K562 (cell line): ENCODE data around the gene ZNF891. TPM values are rescaled to one million over a fixed set of nuclear protein-coding genes. Genes with fewer than 3 reads are reported as not detected.

ENCODE experiments used
- BRD4 ChIP-seq: fragments of 200-600 bp; sonication (generic); IDR thresholded peaks from 2 replicates; pipeline ENCODE4 v1.6.1; 2017; ENCODE audit warnings: inconsistent platforms
- CHD4 ChIP-seq: fragments of 200-600 bp; sonication (generic); IDR thresholded peaks from 3 replicates; pipeline ENCODE4 v1.6.1; 2012; ENCODE audit warnings: low read depth, mild to moderate bottlenecking, mixed read lengths, low read length, inconsistent platforms; ENCODE audit not compliant: insufficient read depth, insufficient replicate concordance, poor library complexity, severe bottlenecking
- CXXC5 ChIP-seq: fragments of 250-450 bp; sonication (Bioruptor Pico); IDR thresholded peaks from 2 replicates; pipeline ENCODE4 v1.8.0; 2022; ENCODE audit warnings: inconsistent platforms, mild to moderate bottlenecking, moderate library complexity
- FOSL1 ChIP-seq: fragments of 200-800 bp; sonication (Bioruptor generic); conservative IDR thresholded peaks from 2 replicates; pipeline ENCODE4 v1.6.1; 2016; ENCODE audit warnings: missing genetic modification characterization, missing compliant biosample characterization
- GATAD2B ChIP-seq: fragments of 450-650 bp; IDR thresholded peaks from 2 replicates; pipeline ENCODE4 v1.6.1; 2017; ENCODE audit warnings: mild to moderate bottlenecking, borderline replicate concordance
- NFYB ChIP-seq: IDR thresholded peaks from 2 replicates; pipeline ENCODE4 v1.6.1; 2011; ENCODE audit warnings: mild to moderate bottlenecking, moderate library complexity; ENCODE audit not compliant: insufficient read length; ENCODE audit errors: extremely low read depth
- PHB ChIP-seq: fragments of 250-450 bp; sonication (Bioruptor Pico); IDR thresholded peaks from 2 replicates; pipeline ENCODE4 v1.5.0; 2021
- PTTG1 ChIP-seq: fragments of 450-650 bp; IDR thresholded peaks from 2 replicates; pipeline ENCODE4 v1.6.1; 2016; ENCODE audit warnings: low read depth, mild to moderate bottlenecking, missing genetic modification characterization, missing compliant biosample characterization
- SAFB ChIP-seq: fragments of 200-400 bp; formaldehyde crosslinking; IDR thresholded peaks from 2 replicates; pipeline ENCODE4 v1.6.1; 2017; ENCODE audit warnings: low read depth, low read length, borderline replicate concordance
- SUPT5H ChIP-seq: fragments of 450-650 bp; IDR thresholded peaks from 2 replicates; pipeline ENCODE4 v1.6.1; 2016
- TAF7 ChIP-seq: fragments of 450-650 bp; IDR thresholded peaks from 2 replicates; pipeline ENCODE4 v1.6.1; 2016; ENCODE audit warnings: missing genetic modification characterization, missing compliant biosample characterization
- TSC22D4 ChIP-seq: fragments of 450-650 bp; IDR thresholded peaks from 2 replicates; pipeline ENCODE4 v1.6.1; 2016; ENCODE audit warnings: missing genetic modification characterization, missing biosample characterization, control low read depth
- ZNF274 ChIP-seq: IDR thresholded peaks from 2 replicates; pipeline ENCODE4 v1.6.1; 2011; ENCODE audit warnings: low read depth, mild to moderate bottlenecking, low read length, moderate library complexity, borderline replicate concordance
- ZNF282 ChIP-seq: sonication (generic); formaldehyde crosslinking; IDR thresholded peaks from 2 replicates; pipeline ENCODE4 v1.8.1; 2023; ENCODE audit warnings: missing genetic modification reagents
- ZNF740 ChIP-seq, 3 experiments: fragments of 200-800 bp in 1 of 3; sonication (Bioruptor generic) in 1 of 3; sonication (generic) in 1 of 3; formaldehyde crosslinking in 1 of 3; IDR thresholded peaks; 2 replicates each; pipeline versions ENCODE4 v1.6.1 to v1.8.0; 2016 to 2022; ENCODE audit warnings: mild to moderate bottlenecking in 2 of 3, missing compliant biosample characterization in 2 of 3, missing genetic modification characterization in 2 of 3, missing genetic modification reagents in 1 of 3
- ZNF77 ChIP-seq: fragments of 250-450 bp; sonication (Bioruptor Pico); IDR thresholded peaks from 2 replicates; pipeline ENCODE4 v1.5.0; 2020
- polyA plus RNA-seq, 8 experiments: library from polyadenylated mRNA; depleted of rRNA in 4 of 8; stranded (reverse) in 5 of 8; unstranded in 3 of 8; fragments of >200 nt; fragmentation: Nextera tagmentation in 2 of 8; fragmentation: Illumina TruSeq in 1 of 8; extraction: Ambion mirVana in 2 of 8; extraction: Trizol in 1 of 8; gene quantifications; 2 replicates each; pipeline versions ENCODE4 v1.2.1 to v1.2.3, GENCODE V29; 2011 to 2014; ENCODE audit warnings: inconsistent platforms in 1 of 8, missing spikeins in 1 of 8
- total RNA-seq, 7 experiments: library from RNA; depleted of rRNA in 6 of 7; stranded (reverse); fragments of >200 nt in 6 of 7; fragmentation: Illumina TruSeq in 2 of 7; extraction: Trizol in 2 of 7; gene quantifications; 2 replicates each; pipeline versions ENCODE4 v1.2.1 to v1.2.3, GENCODE V29; 2011 to 2021; ENCODE audit warnings: low replicate concordance in 1 of 7
- TF ChIP-seq, protein P1 (sequence below): IDR thresholded peaks from 2 replicates; pipeline ENCODE4 v1.6.1; 2016; ENCODE audit warnings: missing genetic modification characterization, missing compliant biosample characterization
- TF ChIP-seq, protein P2 (sequence below): fragments of 200-800 bp; sonication (Bioruptor generic); IDR thresholded peaks from 2 replicates; pipeline ENCODE4 v1.6.1; 2017; ENCODE audit warnings: missing genetic modification characterization, missing compliant biosample characterization
- TF ChIP-seq, protein P3 (sequence below): fragments of 450-650 bp; conservative IDR thresholded peaks from 2 replicates; pipeline ENCODE4 v1.6.1; 2016; ENCODE audit warnings: missing genetic modification characterization, low read depth, mild to moderate bottlenecking, control low read depth, missing compliant biosample characterization

Gene ZNF891
- total and polyA plus RNA-seq, 9 of the 15 experiments (the other 6 are each of a cell fraction or from before 2014, with no cell fraction given): 0.41 to 2.0 (median 1.3) TPM

DNA sequence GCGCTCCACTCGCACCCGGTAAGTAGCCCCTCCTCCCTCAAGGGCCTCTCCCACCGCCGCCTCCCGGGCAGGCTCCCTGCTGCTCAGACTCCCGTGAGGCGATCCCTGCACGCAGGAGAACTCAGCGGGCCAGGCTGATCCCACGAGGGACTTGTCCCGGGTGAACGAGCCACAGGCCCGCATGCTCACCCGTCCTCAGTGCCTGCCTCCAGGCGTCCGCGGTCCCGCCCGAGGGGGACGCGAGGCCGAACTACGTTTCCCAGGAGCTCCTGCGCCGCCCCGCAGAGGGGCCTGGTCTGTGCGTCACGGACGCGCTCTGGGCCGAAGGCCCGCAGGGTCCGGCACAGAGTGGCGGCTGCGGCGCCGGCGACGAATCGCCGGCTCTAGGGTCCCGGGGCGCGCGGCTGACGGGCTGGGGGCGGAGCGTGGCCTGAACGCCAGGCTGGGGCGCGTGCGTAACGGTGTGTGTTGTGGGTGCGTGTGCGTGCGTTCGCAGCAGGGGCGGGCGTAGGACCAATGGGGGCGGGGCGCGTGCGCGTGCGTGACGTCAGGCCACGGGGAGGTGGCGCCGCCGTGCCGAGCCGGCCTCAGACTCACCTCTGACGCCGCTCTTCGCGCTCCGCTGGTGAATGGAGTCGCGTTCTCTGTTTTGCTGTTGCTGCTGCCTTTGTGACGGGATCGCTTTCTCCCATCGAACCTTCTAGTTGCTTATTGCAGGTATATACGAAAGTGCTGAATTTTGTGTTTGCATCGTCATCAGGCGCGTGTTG lies at the start of gene ZNF891, which contains the start of gene ZNF10 (continued):
- no peak for TF ChIP-seq ZNF740 (CRISPR knock-in tag; IDR thresholded peaks at IDR 0.05)
- TF ChIP-seq ZNF740 (tag; IDR thresholded peaks at IDR 0.05): no peak
- no peak for TF ChIP-seq PTTG1 (tag)
- TF ChIP-seq TAF7 (tag): peak; percentile 92
- no peak for TF ChIP-seq PHB (CRISPR knock-in tag)
- peak; percentile 55; the same call in 1 of the 2 replicates for TF ChIP-seq ZNF274
- TF ChIP-seq ZNF282: peak; percentile 82; the same call in 1 of the 2 replicates
- TF ChIP-seq GATAD2B: 0 out of 2 replicates have a peak, but pooled peaks have one; percentile 21
- peak; percentile 92 for TF ChIP-seq SAFB
- TF ChIP-seq, protein P1, sequence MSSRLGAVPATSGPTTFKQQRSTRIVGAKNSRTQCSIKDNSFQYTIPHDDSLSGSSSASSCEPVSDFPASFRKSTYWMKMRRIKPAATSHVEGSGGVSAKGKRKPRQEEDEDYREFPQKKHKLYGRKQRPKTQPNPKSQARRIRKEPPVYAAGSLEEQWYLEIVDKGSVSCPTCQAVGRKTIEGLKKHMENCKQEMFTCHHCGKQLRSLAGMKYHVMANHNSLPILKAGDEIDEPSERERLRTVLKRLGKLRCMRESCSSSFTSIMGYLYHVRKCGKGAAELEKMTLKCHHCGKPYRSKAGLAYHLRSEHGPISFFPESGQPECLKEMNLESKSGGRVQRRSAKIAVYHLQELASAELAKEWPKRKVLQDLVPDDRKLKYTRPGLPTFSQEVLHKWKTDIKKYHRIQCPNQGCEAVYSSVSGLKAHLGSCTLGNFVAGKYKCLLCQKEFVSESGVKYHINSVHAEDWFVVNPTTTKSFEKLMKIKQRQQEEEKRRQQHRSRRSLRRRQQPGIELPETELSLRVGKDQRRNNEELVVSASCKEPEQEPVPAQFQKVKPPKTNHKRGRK (tag): no peak
- TF ChIP-seq TSC22D4 (tag): no peak
- TF ChIP-seq FOSL1 (tag): peak; percentile 55
- peak; percentile 5 for TF ChIP-seq NFYB
- TF ChIP-seq, protein P2, sequence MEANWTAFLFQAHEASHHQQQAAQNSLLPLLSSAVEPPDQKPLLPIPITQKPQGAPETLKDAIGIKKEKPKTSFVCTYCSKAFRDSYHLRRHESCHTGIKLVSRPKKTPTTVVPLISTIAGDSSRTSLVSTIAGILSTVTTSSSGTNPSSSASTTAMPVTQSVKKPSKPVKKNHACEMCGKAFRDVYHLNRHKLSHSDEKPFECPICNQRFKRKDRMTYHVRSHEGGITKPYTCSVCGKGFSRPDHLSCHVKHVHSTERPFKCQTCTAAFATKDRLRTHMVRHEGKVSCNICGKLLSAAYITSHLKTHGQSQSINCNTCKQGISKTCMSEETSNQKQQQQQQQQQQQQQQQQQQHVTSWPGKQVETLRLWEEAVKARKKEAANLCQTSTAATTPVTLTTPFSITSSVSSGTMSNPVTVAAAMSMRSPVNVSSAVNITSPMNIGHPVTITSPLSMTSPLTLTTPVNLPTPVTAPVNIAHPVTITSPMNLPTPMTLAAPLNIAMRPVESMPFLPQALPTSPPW: peak; percentile 87
- no peak for TF ChIP-seq CHD4
- no peak for TF ChIP-seq ZNF77 (CRISPR knock-in tag)
- TF ChIP-seq CXXC5: peak; percentile 99
- peak; percentile 84 for TF ChIP-seq SUPT5H
- TF ChIP-seq, protein P3, sequence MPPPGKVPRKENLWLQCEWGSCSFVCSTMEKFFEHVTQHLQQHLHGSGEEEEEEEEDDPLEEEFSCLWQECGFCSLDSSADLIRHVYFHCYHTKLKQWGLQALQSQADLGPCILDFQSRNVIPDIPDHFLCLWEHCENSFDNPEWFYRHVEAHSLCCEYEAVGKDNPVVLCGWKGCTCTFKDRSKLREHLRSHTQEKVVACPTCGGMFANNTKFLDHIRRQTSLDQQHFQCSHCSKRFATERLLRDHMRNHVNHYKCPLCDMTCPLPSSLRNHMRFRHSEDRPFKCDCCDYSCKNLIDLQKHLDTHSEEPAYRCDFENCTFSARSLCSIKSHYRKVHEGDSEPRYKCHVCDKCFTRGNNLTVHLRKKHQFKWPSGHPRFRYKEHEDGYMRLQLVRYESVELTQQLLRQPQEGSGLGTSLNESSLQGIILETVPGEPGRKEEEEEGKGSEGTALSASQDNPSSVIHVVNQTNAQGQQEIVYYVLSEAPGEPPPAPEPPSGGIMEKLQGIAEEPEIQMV (tag): peak; percentile 54; the same call in 1 of the 2 replicates
- TF ChIP-seq BRD4: no peak
